ENCODE results near the gene TMEM179.
"Not testable (repeated sequence)": the region's sequence is repeated elsewhere in the genome, so short reads cannot be mapped to it uniquely, and the experiment has no call there.

Gene TMEM179

GRCh38 chr14:104604458-104605449 is at the start of gene TMEM179:
Gene TMEM179 (minus strand): TSS chr14:104604772. CDS start chr14:104604741, 31 bp downstream.
- no peaks in the 10 kb centered on the region for H3K4me1 ChIP-seq (ENCODE audit: control insufficient read depth, insufficient read depth, low read length)
- no peaks in the 10 kb centered on the region for H3K36me3 ChIP-seq (ENCODE audit: control insufficient read depth, insufficient read depth, low read length)
- no peak within 1 kb of the TSS for H3K9ac ChIP-seq (ENCODE audit: low read length)
- peaks cover 24% of the 10 kb centered on the region for H3K27me3 ChIP-seq (ENCODE audit: control insufficient read depth, insufficient read depth, low read length)
- H3K4me3 ChIP-seq (ENCODE audit: low read length), result no peak within 1 kb of the TSS
- no peaks in the 10 kb centered on the region for H3K9me3 ChIP-seq (ENCODE audit: control insufficient read depth, low read length)

GRCh38 chr14:104654119-104654518 is 49.5 kb upstream of the TMEM179 start:
- no peaks in the 10 kb centered on the region for H3K9me3 ChIP-seq (ENCODE audit: control insufficient read depth, low read length)
- H3K4me3 ChIP-seq (ENCODE audit: low read length), result no peak overlapping the region
- H3K9ac ChIP-seq (ENCODE audit: low read length), result no peak overlapping the region
- no peaks in the 10 kb centered on the region for H3K36me3 ChIP-seq (ENCODE audit: control insufficient read depth, insufficient read depth, low read length)
- peaks cover 3% of the 10 kb centered on the region for H3K27me3 ChIP-seq (ENCODE audit: control insufficient read depth, insufficient read depth, low read length)
- peaks cover 15% of the 10 kb centered on the region for H3K4me1 ChIP-seq (ENCODE audit: control insufficient read depth, insufficient read depth, low read length)

DNA sequence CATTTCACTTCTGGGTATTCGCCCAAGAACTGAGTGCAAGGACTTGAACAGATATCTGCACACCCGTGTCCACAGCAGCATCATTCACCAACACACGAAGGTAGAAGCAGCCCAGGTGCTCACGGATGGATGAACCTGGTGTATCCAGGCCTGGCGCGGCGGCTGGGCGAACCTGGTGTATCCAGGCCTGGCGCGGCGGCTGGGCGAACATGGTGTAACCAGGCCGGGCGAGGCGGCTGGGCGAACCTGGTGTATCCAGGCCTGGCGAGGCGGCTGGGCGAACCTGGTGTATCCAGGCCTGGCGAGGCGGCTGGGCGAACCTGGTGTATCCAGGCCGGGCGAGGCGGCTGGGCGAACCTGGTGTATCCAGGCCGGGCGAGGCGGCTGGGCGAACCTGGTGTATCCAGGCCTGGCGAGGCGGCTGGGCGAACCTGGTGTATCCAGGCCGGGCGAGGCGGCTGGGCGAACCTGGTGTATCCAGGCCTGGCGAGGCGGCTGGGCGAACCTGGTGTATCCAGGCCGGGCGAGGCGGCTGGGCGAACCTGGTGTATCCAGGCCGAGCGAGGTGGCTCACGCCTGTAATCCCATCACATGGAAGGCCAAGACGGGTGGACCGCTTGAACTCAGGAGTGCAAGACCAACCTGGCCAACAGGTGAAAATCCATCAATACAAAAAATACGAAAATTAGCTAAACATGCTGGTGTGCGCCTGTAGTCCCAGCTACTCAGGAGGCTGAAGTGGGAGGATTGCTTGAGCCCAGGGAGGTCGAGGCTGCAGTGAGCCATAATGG is 48.8 kb upstream of the TMEM179 start:
- not testable (repeated sequence) for H3K4me3 ChIP-seq (ENCODE audit: low read length); H3K27me3 ChIP-seq (ENCODE audit: control insufficient read depth, insufficient read depth, low read length); H3K36me3 ChIP-seq (ENCODE audit: control insufficient read depth, insufficient read depth, low read length); H3K9ac ChIP-seq (ENCODE audit: low read length); H3K9me3 ChIP-seq (ENCODE audit: control insufficient read depth, low read length)
- H3K4me1 ChIP-seq (ENCODE audit: control insufficient read depth, insufficient read depth, low read length), result peaks cover 15% of the 10 kb centered on the region

DNA sequence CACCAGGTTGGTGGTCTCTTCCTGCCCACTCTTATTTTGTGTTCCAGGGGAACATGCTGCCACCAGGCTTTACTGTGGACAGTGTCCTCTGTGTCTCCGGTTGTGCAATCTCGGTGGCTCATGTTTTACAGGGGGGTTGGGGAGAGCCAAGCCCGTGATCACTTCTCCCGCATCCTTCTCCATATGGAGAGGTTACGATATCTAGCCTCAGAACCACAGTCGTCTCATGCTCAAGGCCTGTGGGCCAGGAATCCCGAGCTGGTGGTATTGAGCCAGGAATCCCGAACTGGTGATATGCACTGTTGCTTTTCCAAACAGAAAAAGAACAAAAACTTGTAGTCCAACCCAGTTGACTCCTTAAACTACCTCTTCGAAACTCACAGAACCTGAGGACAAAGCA is 47.8 kb upstream of the TMEM179 start:
- no peak overlapping the region for H3K4me3 ChIP-seq (ENCODE audit: low read length)
- no peaks in the 10 kb centered on the region for H3K9me3 ChIP-seq (ENCODE audit: control insufficient read depth, low read length)
- no peak overlapping the region for H3K9ac ChIP-seq (ENCODE audit: low read length)
- H3K4me1 ChIP-seq (ENCODE audit: control insufficient read depth, insufficient read depth, low read length), result peaks cover 15% of the 10 kb centered on the region
- H3K27me3 ChIP-seq (ENCODE audit: control insufficient read depth, insufficient read depth, low read length), result peaks cover 3% of the 10 kb centered on the region
- no peaks in the 10 kb centered on the region for H3K36me3 ChIP-seq (ENCODE audit: control insufficient read depth, insufficient read depth, low read length)

- Histone ChIP-seq H3K36me3 (ENCODE audit: control insufficient read depth, insufficient read depth, low read length) (no peaks in the 10 kb centered on the region), H3K4me3 (ENCODE audit: low read length) (no peak overlapping the region), H3K9ac (ENCODE audit: low read length) (no peak overlapping the region), H3K9me3 (ENCODE audit: control insufficient read depth, low read length) (no peaks in the 10 kb centered on the region), H3K4me1 (ENCODE audit: control insufficient read depth, insufficient read depth, low read length) (peaks cover 15% of the 10 kb centered on the region), H3K27me3 (ENCODE audit: control insufficient read depth, insufficient read depth, low read length) (peaks cover 3% of the 10 kb centered on the region)
Observed at GRCh38 chr14:104651876-104652260, 47.3 kb upstream of the TMEM179 start.

GRCh38 chr14:104650981-104651875 is 46.7 kb upstream of the TMEM179 start:
- Histone ChIP-seq H3K4me1 (ENCODE audit: control insufficient read depth, insufficient read depth, low read length) (peaks cover 15% of the 10 kb centered on the region), H3K36me3 (ENCODE audit: control insufficient read depth, insufficient read depth, low read length) (no peaks in the 10 kb centered on the region), H3K9ac (ENCODE audit: low read length) (no peak overlapping the region), H3K27me3 (ENCODE audit: control insufficient read depth, insufficient read depth, low read length) (peaks cover 3% of the 10 kb centered on the region), H3K4me3 (ENCODE audit: low read length) (no peak overlapping the region), H3K9me3 (ENCODE audit: control insufficient read depth, low read length) (no peaks in the 10 kb centered on the region)

GRCh38 chr14:104650057-104650980 is 45.7 kb upstream of the TMEM179 start:
- peak overlapping the region; percentile 4 for H3K4me3 ChIP-seq (ENCODE audit: low read length)
- H3K4me1 ChIP-seq (ENCODE audit: control insufficient read depth, insufficient read depth, low read length), result peaks cover 15% of the 10 kb centered on the region
- peak overlapping the region; percentile 65 for H3K9ac ChIP-seq (ENCODE audit: low read length)
- H3K27me3 ChIP-seq (ENCODE audit: control insufficient read depth, insufficient read depth, low read length), result peaks cover 3% of the 10 kb centered on the region
- H3K36me3 ChIP-seq (ENCODE audit: control insufficient read depth, insufficient read depth, low read length), result no peaks in the 10 kb centered on the region
- H3K9me3 ChIP-seq (ENCODE audit: control insufficient read depth, low read length), result no peaks in the 10 kb centered on the region

GRCh38 chr14:104647467-104648043 is 43.0 kb upstream of the TMEM179 start:
- peaks cover 3% of the 10 kb centered on the region for H3K27me3 ChIP-seq (ENCODE audit: control insufficient read depth, insufficient read depth, low read length)
- peaks cover 15% of the 10 kb centered on the region for H3K4me1 ChIP-seq (ENCODE audit: control insufficient read depth, insufficient read depth, low read length)
- no peak overlapping the region for H3K4me3 ChIP-seq (ENCODE audit: low read length)
- no peak overlapping the region for H3K9ac ChIP-seq (ENCODE audit: low read length)
- no peaks in the 10 kb centered on the region for H3K36me3 ChIP-seq (ENCODE audit: control insufficient read depth, insufficient read depth, low read length)
- peaks cover 4% of the 10 kb centered on the region for H3K9me3 ChIP-seq (ENCODE audit: control insufficient read depth, low read length)

- Histone ChIP-seq H3K9me3 (ENCODE audit: control insufficient read depth, low read length) (peaks cover 4% of the 10 kb centered on the region), H3K4me3 (ENCODE audit: low read length) (no peak overlapping the region), H3K9ac (ENCODE audit: low read length) (no peak overlapping the region), H3K36me3 (ENCODE audit: control insufficient read depth, insufficient read depth, low read length) (no peaks in the 10 kb centered on the region), H3K4me1 (ENCODE audit: control insufficient read depth, insufficient read depth, low read length) (peaks cover 4% of the 10 kb centered on the region), H3K27me3 (ENCODE audit: control insufficient read depth, insufficient read depth, low read length) (peaks cover 9% of the 10 kb centered on the region)
Observed at GRCh38 chr14:104644656-104645378, 40.2 kb upstream of the TMEM179 start.

- Histone ChIP-seq H3K4me3 (ENCODE audit: low read length) (no peak overlapping the region), H3K27me3 (ENCODE audit: control insufficient read depth, insufficient read depth, low read length) (peaks cover 15% of the 10 kb centered on the region), H3K36me3 (ENCODE audit: control insufficient read depth, insufficient read depth, low read length) (no peaks in the 10 kb centered on the region), H3K9me3 (ENCODE audit: control insufficient read depth, low read length) (peaks cover 4% of the 10 kb centered on the region), H3K9ac (ENCODE audit: low read length) (no peak overlapping the region), H3K4me1 (ENCODE audit: control insufficient read depth, insufficient read depth, low read length) (peaks cover 5% of the 10 kb centered on the region)
Observed at GRCh38 chr14:104644091-104644635, 39.6 kb upstream of the TMEM179 start.

Measured in mucosa of stomach (tissue), 1 donor.